ENCODE data around the gene CACNG8. TPM values are rescaled to one million over a fixed set of nuclear protein-coding genes. Genes with fewer than 3 reads are reported as not detected.

The CACNG8 gene
- total RNA-seq, 4 donors from 2014 or later, result not detected

DNA sequence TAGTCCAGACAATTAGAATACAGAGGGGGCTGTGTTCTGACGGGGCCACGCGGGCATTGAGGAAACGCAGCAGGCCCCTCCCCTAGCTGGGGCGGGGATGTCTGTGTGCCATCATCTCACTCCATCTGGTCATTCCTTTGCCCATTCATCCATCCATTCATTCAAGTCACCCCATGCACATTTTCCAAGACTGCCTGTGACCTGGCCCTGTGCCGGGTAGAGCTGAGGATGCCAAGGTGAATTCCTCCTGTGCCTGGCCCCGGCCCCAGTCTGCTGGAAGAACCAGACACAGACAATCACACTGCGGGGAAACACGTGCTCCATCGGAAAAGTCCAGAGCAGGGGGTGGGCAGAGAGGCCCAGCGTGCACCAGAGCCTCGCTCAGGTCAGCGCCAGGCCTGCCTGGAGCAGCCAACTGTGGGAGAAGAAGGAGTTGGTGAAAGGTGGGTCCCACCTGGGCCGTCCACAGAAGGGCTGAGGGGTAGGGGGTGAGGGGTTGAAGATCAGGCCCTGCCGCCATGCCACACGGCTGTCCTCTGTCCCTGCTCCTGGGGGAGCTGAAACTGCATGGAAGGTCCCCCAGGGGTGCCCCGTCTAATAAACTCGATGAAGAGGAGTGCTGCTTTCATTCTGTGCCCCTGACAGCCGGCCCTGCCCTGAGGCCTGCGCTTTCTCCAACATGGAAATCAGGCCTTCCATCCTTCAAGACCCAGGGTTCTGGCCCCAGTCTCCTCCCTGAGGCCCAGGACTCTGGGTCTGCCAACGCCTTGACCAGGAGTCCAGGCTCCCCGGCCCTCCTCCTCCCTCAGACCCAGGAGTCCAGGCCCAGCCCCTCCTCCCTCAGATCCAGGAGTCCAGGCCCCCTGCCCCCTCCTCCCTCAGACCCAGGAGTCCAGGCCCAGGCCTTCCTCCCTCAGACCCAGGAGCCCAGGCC lies 27.1 kb downstream of the CACNG8 start:
- TF ChIP-seq POLR2A (IDR thresholded peaks at IDR 0.05) (no peak), POLR2AphosphoS5 (IDR thresholded peaks at IDR 0.05) (no peak), EP300 (IDR thresholded peaks at IDR 0.05; ENCODE audit: low read depth) (no peak)
- TF ChIP-seq, protein P1, sequence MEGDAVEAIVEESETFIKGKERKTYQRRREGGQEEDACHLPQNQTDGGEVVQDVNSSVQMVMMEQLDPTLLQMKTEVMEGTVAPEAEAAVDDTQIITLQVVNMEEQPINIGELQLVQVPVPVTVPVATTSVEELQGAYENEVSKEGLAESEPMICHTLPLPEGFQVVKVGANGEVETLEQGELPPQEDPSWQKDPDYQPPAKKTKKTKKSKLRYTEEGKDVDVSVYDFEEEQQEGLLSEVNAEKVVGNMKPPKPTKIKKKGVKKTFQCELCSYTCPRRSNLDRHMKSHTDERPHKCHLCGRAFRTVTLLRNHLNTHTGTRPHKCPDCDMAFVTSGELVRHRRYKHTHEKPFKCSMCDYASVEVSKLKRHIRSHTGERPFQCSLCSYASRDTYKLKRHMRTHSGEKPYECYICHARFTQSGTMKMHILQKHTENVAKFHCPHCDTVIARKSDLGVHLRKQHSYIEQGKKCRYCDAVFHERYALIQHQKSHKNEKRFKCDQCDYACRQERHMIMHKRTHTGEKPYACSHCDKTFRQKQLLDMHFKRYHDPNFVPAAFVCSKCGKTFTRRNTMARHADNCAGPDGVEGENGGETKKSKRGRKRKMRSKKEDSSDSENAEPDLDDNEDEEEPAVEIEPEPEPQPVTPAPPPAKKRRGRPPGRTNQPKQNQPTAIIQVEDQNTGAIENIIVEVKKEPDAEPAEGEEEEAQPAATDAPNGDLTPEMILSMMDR (IDR thresholded peaks at IDR 0.05), result no peak
- no peaks in the 10 kb centered on the region for H3K9me3 ChIP-seq
- 52% methylated on average over 22 of the region's 22 CpGs; no CpG with 5 or more reads in 1 of the 2 donors for WGBS, 2 donors (ENCODE audit: low coverage in 1 of 2)
- H3K27ac ChIP-seq, result no peak overlapping the region
- no peak overlapping the region for H3K4me3 ChIP-seq
- H3K4me1 ChIP-seq, result peaks cover 3 to 9% (median 7%) of the 10 kb centered on the region in 4 donors
- H3K27me3 ChIP-seq, result peaks cover 40% of the 10 kb centered on the region
- H3K36me3 ChIP-seq, result no peaks in the 10 kb centered on the region
- in situ Hi-C loops (cut with MboI; ENCODE audit: low pct_ligation_motif_present in 1 of 4, low pct_unique_long_range_greater_than_20kb in 1 of 4, low sequenced_read_pairs in 3 of 4) (no loop called here), intact Hi-C loops (cut with DNase I; ENCODE audit: low total_unique reads) (no loop called here)
- DNase-seq, result no peak

DNA sequence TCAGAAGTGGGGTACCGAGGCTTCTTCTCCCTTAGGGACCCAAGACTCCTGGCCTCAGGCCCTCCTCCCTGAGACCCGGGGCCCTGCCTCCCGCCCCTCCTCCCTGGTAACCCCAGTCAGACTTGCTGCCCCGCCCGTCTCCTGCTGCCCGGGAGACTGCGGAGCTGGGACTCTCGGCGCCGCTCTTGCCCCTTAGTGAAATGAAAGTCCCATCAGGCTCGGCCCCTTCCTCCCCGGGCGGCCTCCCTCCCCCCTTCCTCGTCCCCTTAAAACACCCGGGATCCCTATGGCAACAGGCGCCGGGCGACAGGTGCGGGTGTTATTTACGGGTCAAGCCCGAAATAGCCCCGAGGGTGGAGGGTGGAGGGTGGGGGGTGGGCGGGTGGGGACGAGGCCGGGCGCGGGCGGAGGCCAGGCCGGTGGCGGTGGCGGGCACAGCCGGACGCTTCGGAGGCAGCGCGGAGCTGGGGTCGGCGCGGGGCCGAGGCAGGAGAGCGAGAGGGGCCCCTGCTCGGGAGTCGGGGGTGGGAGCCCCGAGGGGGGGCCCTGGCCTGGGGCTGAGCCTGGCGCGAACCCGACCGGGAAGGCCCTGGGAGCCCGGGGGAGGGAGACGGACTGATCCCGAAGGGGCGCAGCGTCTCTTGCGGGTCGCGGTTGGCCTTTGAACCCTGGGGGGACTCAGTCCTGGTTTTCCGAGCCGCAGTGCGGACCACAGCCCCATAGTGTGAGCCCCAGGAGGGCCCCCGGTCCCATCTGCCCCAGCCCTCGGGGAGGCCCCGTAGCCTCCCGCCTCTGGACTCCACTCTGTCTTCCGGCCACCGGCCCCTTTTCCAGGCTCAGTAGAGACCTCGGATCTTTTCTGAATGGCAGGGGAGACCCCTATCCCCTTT lies 28.7 kb downstream of the CACNG8 start, which contains the start of gene CACNG6:
TSS of gene CACNG6 (plus strand) at position 414 of the 890 bp plus-strand sequence. CDS start 1,241 bp downstream, outside the sequence.
- H3K9me3 ChIP-seq, result no peaks in the 10 kb centered on the region
- peak within 1 kb of the TSS in 3 of 4 donors; percentile 1 to 52 (median 15) for H3K4me3 ChIP-seq
- DNase-seq, result no peak
- intact Hi-C loops (cut with DNase I; ENCODE audit: low total_unique reads) (no loop called here), in situ Hi-C loops (cut with MboI; ENCODE audit: low pct_ligation_motif_present in 1 of 4, low pct_unique_long_range_greater_than_20kb in 1 of 4, low sequenced_read_pairs in 3 of 4) (no loop called here)
- no peak within 1 kb of the TSS for H3K27ac ChIP-seq
- no peaks in the 10 kb centered on the region for H3K36me3 ChIP-seq
- peaks cover 3 to 9% (median 7%) of the 10 kb centered on the region in 4 donors for H3K4me1 ChIP-seq
- TF ChIP-seq POLR2A (IDR thresholded peaks at IDR 0.05), result no peak
- TF ChIP-seq, protein P1 (IDR thresholded peaks at IDR 0.05), result no peak
- TF ChIP-seq EP300 (IDR thresholded peaks at IDR 0.05; ENCODE audit: low read depth), result no peak
- TF ChIP-seq POLR2AphosphoS5 (IDR thresholded peaks at IDR 0.05), result no peak
- H3K27me3 ChIP-seq, result peaks cover 49% of the 10 kb centered on the region
- WGBS, 2 donors (ENCODE audit: low coverage in 1 of 2), result 11% methylated on average over 14 of the region's 66 CpGs; no CpG with 5 or more reads in 1 of the 2 donors

DNA sequence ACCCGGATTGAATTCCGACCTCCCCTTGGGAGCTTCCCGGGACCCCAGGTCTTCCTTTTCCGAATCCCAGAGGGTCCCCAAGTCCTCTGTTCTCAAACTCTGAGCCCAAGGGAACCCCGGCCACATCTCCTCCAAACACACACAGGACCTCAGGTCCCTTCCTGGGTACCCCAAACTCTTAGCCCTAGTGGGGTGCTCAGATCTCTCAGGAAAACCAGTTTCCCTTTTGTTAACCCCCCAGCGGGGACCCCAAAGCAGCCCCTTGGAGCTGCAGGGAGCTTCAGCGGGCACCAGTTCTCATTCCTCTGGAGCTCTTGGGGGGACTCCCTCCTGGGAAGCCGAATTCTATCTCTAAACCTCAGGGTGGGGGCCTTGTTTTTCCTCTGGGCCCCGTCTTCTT lies 29.5 kb downstream of the CACNG8 start:
- TF ChIP-seq, protein P1 (IDR thresholded peaks at IDR 0.05), result no peak
- TF ChIP-seq POLR2A (IDR thresholded peaks at IDR 0.05) (no peak), EP300 (IDR thresholded peaks at IDR 0.05; ENCODE audit: low read depth) (no peak), POLR2AphosphoS5 (IDR thresholded peaks at IDR 0.05) (no peak)
- H3K27me3 ChIP-seq, result peaks cover 53% of the 10 kb centered on the region
- peaks cover 3 to 9% (median 7%) of the 10 kb centered on the region in 4 donors for H3K4me1 ChIP-seq
- in situ Hi-C loops (cut with MboI; ENCODE audit: low pct_ligation_motif_present in 1 of 4, low pct_unique_long_range_greater_than_20kb in 1 of 4, low sequenced_read_pairs in 3 of 4), result no loop called here
- no peaks in the 10 kb centered on the region for H3K36me3 ChIP-seq
- no peak overlapping the region for H3K27ac ChIP-seq
- H3K9me3 ChIP-seq, result no peaks in the 10 kb centered on the region
- 79 to 80% methylated on average over 2 to 9 of the region's 9 CpGs for WGBS, 2 donors (ENCODE audit: low coverage in 1 of 2)
- no peak for DNase-seq
- intact Hi-C loops (cut with DNase I; ENCODE audit: low total_unique reads), result no loop called here
- no peak overlapping the region for H3K4me3 ChIP-seq

DNA sequence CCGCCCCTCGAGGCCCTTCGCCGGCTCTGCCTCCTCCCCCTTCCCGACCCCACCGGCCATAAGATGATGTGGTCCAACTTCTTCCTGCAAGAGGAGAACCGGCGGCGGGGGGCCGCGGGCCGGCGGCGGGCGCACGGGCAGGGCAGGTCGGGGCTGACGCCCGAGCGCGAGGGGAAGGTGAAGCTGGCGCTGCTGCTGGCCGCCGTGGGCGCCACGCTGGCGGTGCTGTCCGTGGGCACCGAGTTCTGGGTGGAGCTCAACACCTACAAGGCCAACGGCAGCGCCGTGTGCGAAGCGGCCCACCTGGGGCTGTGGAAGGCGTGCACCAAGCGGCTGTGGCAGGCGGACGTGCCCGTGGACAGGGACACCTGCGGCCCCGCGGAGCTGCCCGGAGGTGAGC lies 30.1 kb downstream of the CACNG8 start:
- Histone ChIP-seq H3K4me1 (peaks cover 3 to 9% (median 7%) of the 10 kb centered on the region in 4 donors), H3K36me3 (no peaks in the 10 kb centered on the region), H3K27me3 (peaks cover 57% of the 10 kb centered on the region), H3K9me3 (no peaks in the 10 kb centered on the region), H3K27ac (no peak overlapping the region), H3K4me3 (no peak overlapping the region)
- TF ChIP-seq POLR2AphosphoS5 (IDR thresholded peaks at IDR 0.05) (no peak), EP300 (IDR thresholded peaks at IDR 0.05; ENCODE audit: low read depth) (no peak), POLR2A (IDR thresholded peaks at IDR 0.05) (no peak)
- TF ChIP-seq, protein P1 (IDR thresholded peaks at IDR 0.05), result no peak
- DNase-seq, result no peak
- in situ Hi-C loops (cut with MboI; ENCODE audit: low pct_ligation_motif_present in 1 of 4, low pct_unique_long_range_greater_than_20kb in 1 of 4, low sequenced_read_pairs in 3 of 4), result no loop called here
- intact Hi-C loops (cut with DNase I; ENCODE audit: low total_unique reads), result no loop called here
- WGBS, 2 donors (ENCODE audit: low coverage in 1 of 2), result 53% methylated on average over 41 of the region's 43 CpGs; no CpG with 5 or more reads in 1 of the 2 donors
